GM19099 (cell line): ENCODE results near the gene MAPT.

Experiments
- POLR2A ChIP-seq: IDR thresholded peaks from 3 replicates; pipeline ENCODE4 v1.6.1; 2011; ENCODE audit warnings: low read depth; ENCODE audit not compliant: insufficient read length; ENCODE audit errors: extremely low read depth

The MAPT gene

GRCh38 chr17:45876539-45876938 lies 17.8 kb upstream of the MAPT start:
- no peak for TF ChIP-seq POLR2A

GRCh38 chr17:45877467-45877866 lies 16.9 kb upstream of the MAPT start:
- no peak for TF ChIP-seq POLR2A

GRCh38 chr17:45883063-45883462 lies 11.3 kb upstream of the MAPT start:
- TF ChIP-seq POLR2A: no peak

- TF ChIP-seq POLR2A: no peak
These were observed 7.5 kb upstream of the MAPT start for GRCh38 chr17:45886852-45887251.

GRCh38 chr17:45888392-45888791 lies 6.0 kb upstream of the MAPT start:
- no peak for TF ChIP-seq POLR2A

- no peak for TF ChIP-seq POLR2A
These were observed 4.8 kb upstream of the MAPT start for GRCh38 chr17:45889579-45889978.

GRCh38 chr17:45893725-45894021 lies 681 bp upstream of the MAPT start:
- no peak for TF ChIP-seq POLR2A

GRCh38 chr17:45895304-45895968 lies 1.1 kb downstream of the MAPT start:
- TF ChIP-seq POLR2A: no peak

- no peak for TF ChIP-seq POLR2A
These were observed 1.8 kb downstream of the MAPT start for GRCh38 chr17:45895969-45896785.

- no peak for TF ChIP-seq POLR2A
These were observed 2.7 kb downstream of the MAPT start for GRCh38 chr17:45896803-45897693.

- no peak for TF ChIP-seq POLR2A
These were observed 5.8 kb downstream of the MAPT start for GRCh38 chr17:45900136-45900535.

GRCh38 chr17:45900723-45901415 lies 6.5 kb downstream of the MAPT start:
- no peak for TF ChIP-seq POLR2A

GRCh38 chr17:45902892-45903346 lies 8.6 kb downstream of the MAPT start:
- no peak for TF ChIP-seq POLR2A

- no peak for TF ChIP-seq POLR2A
These were observed 10.5 kb downstream of the MAPT start for GRCh38 chr17:45904866-45905265.

GRCh38 chr17:45905814-45906213 lies 11.5 kb downstream of the MAPT start:
- TF ChIP-seq POLR2A: no peak
